ENCODE measurements around the gene TTPAL. TPM values are rescaled to one million over a fixed set of nuclear protein-coding genes. Genes with fewer than 3 reads are reported as not detected.

The TTPAL gene
- total and polyA plus RNA-seq, 2 of the 4 experiments (the other 2 are of a cell fraction): 8.2 to 18.1 TPM

GRCh38 chr20:44445742-44446710 lies 29.6 kb upstream of the TTPAL start:
- Histone ChIP-seq H3K9ac (ENCODE audit: low read depth, low read length) (no peak overlapping the region), H3K9me1 (ENCODE audit: insufficient read depth, low read length) (no peaks in the 10 kb centered on the region), H3K56ac (ENCODE audit: extremely low read depth, insufficient read depth, low read length) (no peak overlapping the region), H3K36me3 (ENCODE audit: control insufficient read depth, insufficient read depth, low read length) (no peaks in the 10 kb centered on the region), H2BK120ac (ENCODE audit: low read depth, low read length) (no peak overlapping the region), H2AFZ (replicated peaks; ENCODE audit: low read length, poor library complexity) (peak overlapping the region; percentile 18), H3K4me2 (ENCODE audit: low read depth, low read length) (no peak overlapping the region), H3K4me3 (ENCODE audit: insufficient read depth, low read depth, low read length) (no peak overlapping the region), H3K4ac (ENCODE audit: low read depth, low read length) (no peak overlapping the region), H4K5ac (ENCODE audit: low read depth, low read length) (no peak overlapping the region), H2BK15ac (ENCODE audit: low read depth, low read length) (no peak overlapping the region), H3K79me1 (ENCODE audit: low read depth in 1 of 2, low read length in 2 of 2) (no peaks in the 10 kb centered on the region), H3K23ac (ENCODE audit: low read depth, low read length) (no peak overlapping the region), H3K27ac (ENCODE audit: insufficient read depth, low read length) (no peak overlapping the region), H3K27me3 (ENCODE audit: control insufficient read depth, insufficient read depth, low read length) (peaks cover 28% of the 10 kb centered on the region), H2BK5ac (ENCODE audit: low read depth, low read length, poor library complexity, severe bottlenecking) (no peak overlapping the region), H2BK20ac (ENCODE audit: low read depth, low read length) (no peak overlapping the region), H3K4me1 (ENCODE audit: control insufficient read depth, insufficient read depth, low read length) (peaks cover 2% of the 10 kb centered on the region; the same call in 1 of the 2 replicates), H3K14ac (replicated peaks; ENCODE audit: low read depth, low read length) (no peak overlapping the region), H4K91ac (ENCODE audit: insufficient read depth, low read depth, low read length) (no peak overlapping the region), H2AK5ac (ENCODE audit: low read depth, low read length) (no peak overlapping the region), H3K18ac (ENCODE audit: low read depth, low read length) (no peak overlapping the region), H4K8ac (ENCODE audit: low read depth in 2 of 2, low read length in 2 of 2) (no peak overlapping the region), H2AK9ac (replicated peaks; ENCODE audit: low read depth, low read length, poor library complexity) (no peak overlapping the region), H3K9me3 (ENCODE audit: control insufficient read depth, insufficient read depth, low read length) (no peaks in the 10 kb centered on the region; the same call in 1 of the 2 replicates), H4K20me1 (ENCODE audit: insufficient read depth, low read length) (no peaks in the 10 kb centered on the region)
- no peak for DNase-seq
- ChIA-PET POLR2A (ENCODE audit: unreplicated experiment) (no interaction called here), CTCF (no interaction called here)
- dilution Hi-C loops (cut with HindIII; ENCODE audit: low sequenced_read_pairs, unreplicated experiment): no loop called here
- no peak for ATAC-seq (ENCODE audit: low read depth)
- TF ChIP-seq NFE2L2 (IDR thresholded peaks at IDR 0.05; ENCODE audit: low read depth, low read length): no peak
- TF ChIP-seq RCOR1 (IDR thresholded peaks at IDR 0.05; ENCODE audit: insufficient replicate concordance, low read length): no peak
- no peak for TF ChIP-seq BHLHE40 (IDR thresholded peaks at IDR 0.05; ENCODE audit: low read depth, low read length)
- no TSS peak for BruUV-seq (replicated peaks)
- in situ Hi-C loops (cut with MboI; ENCODE audit: low sequenced_read_pairs): no loop called here
- intact Hi-C loops (cut with micrococcal nuclease): no loop called here
- WGBS, 2 experiments (ENCODE audit: extremely low coverage in 2 of 2, insufficient read length in 1 of 2): 37% methylated on average over 2 of the region's 6 CpGs; no CpG with 5 or more reads in 1 of the 2 experiments

Measured in IMR-90 (cell line).